MCF 10A (cell line): ENCODE results near the gene UBTD2. TPM values are rescaled to one million over a fixed set of nuclear protein-coding genes. Genes with fewer than 3 reads are reported as not detected.
"Not testable (repeated sequence)": the region's sequence is repeated elsewhere in the genome, so short reads cannot be mapped to it uniquely, and the experiment has no call there.

ENCODE experiments used
- BruUV-seq: library from RNA; stranded (reverse); fragments of 400-500 nt; replicated peaks from 2 replicates; lab custom pipeline; 2021; lab: Mats Ljungman, UMichigan
- CTCF ChIA-PET: fragments of 300-600 bp; sonication (Branson Sonifier 250); formaldehyde crosslinking; extraction: SDS; loops from one replicate; lab custom pipeline; 2021; ENCODE audit warnings: antibody characterized with exemption, inconsistent platforms; lab: Yijun Ruan, JAX
- POLR2A ChIA-PET: fragments of 300-600, 350-650 bp; sonication (Branson Sonifier 250); formaldehyde crosslinking; extraction: SDS; loops from one replicate; lab custom pipeline; 2020; ENCODE audit warnings: antibody characterized with exemption, inconsistent platforms; lab: Yijun Ruan, JAX
- DNase-seq: peaks from one replicate; pipeline ENCODE4 v3.0.0-alpha.2; 2018; ENCODE audit not compliant: unreplicated experiment
- H3K27ac Mint-ChIP-seq: one replicate; pipeline ENCODE4 v1.8.0; 2022; ENCODE audit warnings: mild to moderate bottlenecking, low read depth, mixed read lengths; ENCODE audit not compliant: unreplicated experiment
- H3K27me3 Mint-ChIP-seq: one replicate; pipeline ENCODE4 v1.8.0; 2022; ENCODE audit warnings: mixed read lengths; ENCODE audit not compliant: insufficient read depth, unreplicated experiment
- H3K36me3 Mint-ChIP-seq: one replicate; pipeline ENCODE4 v1.8.0; 2022; ENCODE audit warnings: mild to moderate bottlenecking, moderate library complexity, mixed read lengths; ENCODE audit not compliant: insufficient read depth, unreplicated experiment
- H3K4me1 Mint-ChIP-seq: one replicate; pipeline ENCODE4 v1.8.0; 2022; ENCODE audit warnings: mixed read lengths; ENCODE audit not compliant: insufficient read depth, unreplicated experiment
- H3K4me3 Mint-ChIP-seq: one replicate; pipeline ENCODE4 v1.8.0; 2022; ENCODE audit warnings: mild to moderate bottlenecking, moderate library complexity, mixed read lengths; ENCODE audit not compliant: unreplicated experiment
- H3K9me3 Mint-ChIP-seq: one replicate; pipeline ENCODE4 v1.8.0; 2022; ENCODE audit warnings: mixed read lengths; ENCODE audit not compliant: unreplicated experiment
- intact Hi-C: fragments of 100-400 bp; cut with micrococcal nuclease; formaldehyde crosslinking; loops from 2 replicates; pipeline ENCODE4 v1.14.1; 2022
- total RNA-seq: library from RNA; stranded (reverse); gene quantifications from 2 replicates; pipeline ENCODE4 v1.2.3, GENCODE V29; 2022
- TF ChIP-seq, protein P1 (sequence below): fragments of 200-600 bp; IDR thresholded peaks from one replicate; pipeline ENCODE4 v1.8.0; 2022; ENCODE audit warnings: antibody characterized with exemption, mild to moderate bottlenecking; ENCODE audit not compliant: unreplicated experiment

UBTD2 gene
- total RNA-seq, 1 experiment from 2014 or later, result 24.1 TPM

DNA sequence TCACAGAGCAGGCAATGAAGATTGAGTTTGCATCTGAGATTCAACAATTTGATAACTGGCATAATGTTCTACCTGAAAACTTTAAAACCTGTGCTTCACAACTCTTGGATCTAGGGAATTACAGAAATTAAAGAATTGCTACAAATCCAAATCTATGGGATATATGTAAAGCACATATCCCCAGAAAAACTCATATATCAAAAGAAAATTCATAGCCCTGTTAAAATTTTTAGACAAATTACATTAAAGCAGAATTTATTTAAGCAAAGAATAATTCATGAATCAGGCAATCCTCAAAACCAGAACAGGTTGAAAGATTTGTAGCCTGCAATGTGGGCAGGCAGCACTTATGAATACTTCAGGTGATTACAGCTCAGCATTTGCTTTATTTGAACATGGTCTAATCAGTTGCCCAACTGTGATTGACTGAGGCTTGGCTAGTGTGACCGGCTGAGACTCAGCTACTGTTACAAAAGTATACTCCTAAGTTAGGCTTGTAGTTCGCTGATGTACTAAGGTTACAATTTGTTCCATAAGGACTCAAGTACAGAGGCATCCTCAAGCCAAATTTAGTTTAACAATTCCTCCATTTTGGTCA lies 10.3 kb upstream of the UBTD2 start:
- no peak for DNase-seq
- Mint-ChIP-seq H3K4me1 (peaks cover 9% of the 10 kb centered on the region), H3K27ac (no peak overlapping the region), H3K36me3 (peaks cover 5% of the 10 kb centered on the region), H3K27me3 (peaks cover 12% of the 10 kb centered on the region), H3K9me3 (no peaks in the 10 kb centered on the region), H3K4me3 (no peak overlapping the region)
- CTCF ChIA-PET, result interaction anchor here (0.6 to 3.1 kb wide), 44 partner anchors 9 to 657 kb away, joined by 3 to 33 read pairs (median 4); partner anchors contain the start of genes STK10 and UBTD2
- intact Hi-C loops, result loop anchor here (1.0 to 5.0 kb wide), 5 partner anchors 158 to 382 kb away; partner anchors contain the start of genes FBXW11 and SH3PXD2B
- BruUV-seq, result no TSS peak
- TF ChIP-seq, protein P1, sequence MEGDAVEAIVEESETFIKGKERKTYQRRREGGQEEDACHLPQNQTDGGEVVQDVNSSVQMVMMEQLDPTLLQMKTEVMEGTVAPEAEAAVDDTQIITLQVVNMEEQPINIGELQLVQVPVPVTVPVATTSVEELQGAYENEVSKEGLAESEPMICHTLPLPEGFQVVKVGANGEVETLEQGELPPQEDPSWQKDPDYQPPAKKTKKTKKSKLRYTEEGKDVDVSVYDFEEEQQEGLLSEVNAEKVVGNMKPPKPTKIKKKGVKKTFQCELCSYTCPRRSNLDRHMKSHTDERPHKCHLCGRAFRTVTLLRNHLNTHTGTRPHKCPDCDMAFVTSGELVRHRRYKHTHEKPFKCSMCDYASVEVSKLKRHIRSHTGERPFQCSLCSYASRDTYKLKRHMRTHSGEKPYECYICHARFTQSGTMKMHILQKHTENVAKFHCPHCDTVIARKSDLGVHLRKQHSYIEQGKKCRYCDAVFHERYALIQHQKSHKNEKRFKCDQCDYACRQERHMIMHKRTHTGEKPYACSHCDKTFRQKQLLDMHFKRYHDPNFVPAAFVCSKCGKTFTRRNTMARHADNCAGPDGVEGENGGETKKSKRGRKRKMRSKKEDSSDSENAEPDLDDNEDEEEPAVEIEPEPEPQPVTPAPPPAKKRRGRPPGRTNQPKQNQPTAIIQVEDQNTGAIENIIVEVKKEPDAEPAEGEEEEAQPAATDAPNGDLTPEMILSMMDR, result no peak
- POLR2A ChIA-PET, result interaction anchor here (0.6 to 2.2 kb wide), 11 partner anchors 9 to 191 kb away, joined by 3 to 16 read pairs (median 3); partner anchors contain the start of genes STK10 and UBTD2

DNA sequence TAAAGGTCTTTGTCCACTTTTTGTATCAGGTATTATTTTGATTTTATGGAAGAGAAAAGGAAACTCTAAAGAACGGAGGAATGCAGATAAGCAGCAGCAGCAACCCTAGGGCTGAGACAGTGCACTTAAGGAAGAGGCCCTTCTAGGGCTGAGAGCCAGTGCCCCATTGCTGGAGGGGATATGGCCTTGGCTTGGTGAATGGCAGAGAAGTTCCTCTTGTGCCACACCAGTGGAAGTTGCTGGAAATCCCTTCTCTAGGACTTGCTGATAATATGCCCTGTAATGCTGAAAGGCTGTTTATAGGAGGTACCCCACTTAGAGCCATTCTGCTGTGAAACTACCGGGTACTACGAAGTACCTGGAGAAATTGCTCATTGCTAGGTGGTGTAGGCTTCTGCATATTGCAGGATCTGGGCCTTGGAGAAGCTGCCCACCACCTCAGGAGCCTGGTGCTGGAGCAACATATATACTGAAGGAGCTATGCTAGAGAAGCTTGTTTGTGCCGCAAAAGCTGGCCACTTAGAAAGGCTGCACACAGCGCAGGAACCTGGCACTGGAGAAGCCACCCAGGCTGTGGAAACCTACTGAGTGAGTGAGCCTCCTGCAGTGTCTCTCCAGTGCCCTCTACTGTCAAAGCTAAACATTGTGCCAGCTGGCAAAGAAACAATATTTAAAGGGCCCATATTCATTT lies 9.6 kb upstream of the UBTD2 start:
- TF ChIP-seq, protein P1, result peak; percentile 97
- CTCF ChIA-PET, result interaction anchor here (0.6 to 3.1 kb wide), 51 partner anchors 8 to 384 kb away, joined by 3 to 33 read pairs (median 4); partner anchors contain the start of genes STK10 and UBTD2
- H3K4me1 Mint-ChIP-seq, result peaks cover 9% of the 10 kb centered on the region
- DNase-seq, result peak; percentile 87
- peaks cover 12% of the 10 kb centered on the region for H3K27me3 Mint-ChIP-seq
- intact Hi-C loops, result loop anchor here (1.0 to 5.0 kb wide), 5 partner anchors 159 to 381 kb away; partner anchors contain the start of genes FBXW11 and SH3PXD2B
- H3K27ac Mint-ChIP-seq, result no peak overlapping the region
- no peaks in the 10 kb centered on the region for H3K9me3 Mint-ChIP-seq
- POLR2A ChIA-PET, result interaction anchor here (0.6 to 2.2 kb wide), 11 partner anchors 8 to 190 kb away, joined by 3 to 16 read pairs (median 3); partner anchors contain the start of genes STK10 and UBTD2
- BruUV-seq, result no TSS peak
- H3K36me3 Mint-ChIP-seq, result peaks cover 5% of the 10 kb centered on the region
- no peak overlapping the region for H3K4me3 Mint-ChIP-seq

DNA sequence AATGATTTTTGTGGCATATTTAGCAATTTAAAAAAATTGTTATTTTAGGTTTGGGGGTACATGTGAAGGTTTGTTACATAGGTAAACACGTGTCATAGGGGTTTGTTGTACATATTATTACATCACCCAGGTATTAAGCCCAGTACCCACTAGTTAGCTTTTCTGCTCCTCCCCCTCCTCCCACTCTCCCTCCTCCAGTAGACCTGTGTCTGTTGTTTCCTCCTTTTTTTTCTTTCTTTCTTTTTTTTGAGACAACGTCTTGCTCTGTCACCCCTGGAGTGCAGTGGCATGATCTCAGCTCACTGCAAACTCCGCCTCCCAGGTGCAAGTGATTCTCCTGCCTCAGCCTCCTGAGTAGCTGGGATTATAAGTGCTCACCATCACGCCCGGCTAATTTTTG lies 8.3 kb upstream of the UBTD2 start:
- POLR2A ChIA-PET, result interaction anchor here (0.7 to 1.0 kb wide), 4 partner anchors 9 to 186 kb away, joined by 3 to 4 read pairs (median 3); no protein-coding TSS in a partner anchor

DNA sequence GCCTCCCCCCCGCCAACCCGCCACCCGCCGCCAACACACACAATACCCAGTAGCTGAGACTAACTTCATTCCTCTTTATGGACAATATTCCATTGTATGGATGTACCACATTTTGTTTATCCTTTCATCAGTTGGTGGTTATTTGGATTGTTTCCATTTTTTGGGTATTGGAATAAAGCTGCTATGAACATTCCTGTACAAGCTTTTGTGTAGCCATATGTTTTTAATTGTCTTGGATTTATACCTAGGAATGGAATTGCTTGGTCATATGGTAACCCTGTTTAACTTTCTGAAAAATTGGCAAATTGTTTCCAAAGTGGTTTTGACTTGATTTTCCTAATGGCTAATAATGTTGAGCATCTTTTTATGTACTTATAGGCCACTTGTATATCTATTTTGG lies 4.9 kb upstream of the UBTD2 start:
- intact Hi-C loops, result no loop called here
- H3K27ac Mint-ChIP-seq, result no peak overlapping the region
- DNase-seq, result no peak
- H3K4me3 Mint-ChIP-seq, result no peak overlapping the region
- no peaks in the 10 kb centered on the region for H3K27me3 Mint-ChIP-seq
- H3K36me3 Mint-ChIP-seq, result no peaks in the 10 kb centered on the region
- ChIA-PET CTCF (interaction anchor here (0.6 to 0.8 kb wide), 2 partner anchors 143 to 372 kb away, joined by 3 read pairs; no protein-coding TSS in a partner anchor), POLR2A (interaction anchor here (0.6 kb wide), 1 partner anchor 9 kb away, joined by 3 read pairs; no protein-coding TSS in a partner anchor)
- BruUV-seq, result no TSS peak
- H3K9me3 Mint-ChIP-seq, result no peaks in the 10 kb centered on the region
- peaks cover 19% of the 10 kb centered on the region for H3K4me1 Mint-ChIP-seq
- TF ChIP-seq, protein P1, result no peak

More for the DNA sequence above, 8.3 kb upstream of the UBTD2 start:
- CTCF ChIA-PET, result interaction anchor here (0.6 to 3.1 kb wide), 16 partner anchors 10 to 644 kb away, joined by 3 to 21 read pairs (median 4); partner anchors contain the start of gene STK10
- DNase-seq, H3K36me3 Mint-ChIP-seq, BruUV-seq, H3K4me1 Mint-ChIP-seq, H3K27ac Mint-ChIP-seq, H3K4me3 Mint-ChIP-seq, H3K9me3 Mint-ChIP-seq: not testable (repeated sequence)
- intact Hi-C loops, result loop anchor here (5.0 kb wide), 3 partner anchors 160 to 285 kb away; partner anchors contain the start of genes FBXW11 and SH3PXD2B
- peaks cover 12% of the 10 kb centered on the region for H3K27me3 Mint-ChIP-seq

DNA sequence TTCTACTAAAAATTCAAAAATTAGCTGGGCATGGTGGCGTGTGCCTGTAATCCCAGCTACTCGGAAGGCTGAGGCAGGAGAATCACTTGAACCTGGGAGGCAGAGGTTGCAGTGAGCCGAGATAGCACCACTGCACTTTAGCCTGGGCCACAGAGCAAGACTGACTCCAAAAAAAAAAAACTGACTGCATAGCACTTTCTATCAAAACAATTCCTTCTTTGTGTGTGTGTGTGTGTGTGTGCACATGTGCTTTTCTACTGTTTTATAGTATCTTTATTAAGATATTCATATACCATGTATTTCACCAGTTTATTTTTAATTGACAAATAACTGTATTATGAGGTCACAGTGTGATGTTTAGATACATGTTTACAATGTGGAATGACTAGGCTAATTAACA lies 3.6 kb upstream of the UBTD2 start:
- H3K4me3 Mint-ChIP-seq, H3K36me3 Mint-ChIP-seq, H3K27ac Mint-ChIP-seq, H3K27me3 Mint-ChIP-seq, intact Hi-C loops, H3K9me3 Mint-ChIP-seq, BruUV-seq, DNase-seq: not testable (repeated sequence)
- peaks cover 13% of the 10 kb centered on the region for H3K4me1 Mint-ChIP-seq
- CTCF ChIA-PET, result interaction anchor here (0.9 kb wide), 1 partner anchor 99 kb away, joined by 3 read pairs; no protein-coding TSS in a partner anchor
- POLR2A ChIA-PET, result interaction anchor here (1.0 kb wide), 1 partner anchor 99 kb away, joined by 3 read pairs; the partner anchor contains the start of gene STK10
